Smooth muscle cell (in vitro differentiated cells): ENCODE results near the gene SHISA8. TPM values are rescaled to one million over a fixed set of nuclear protein-coding genes. Genes with fewer than 3 reads are reported as not detected.

Experiments
- DNase-seq: peaks from one replicate; lab custom pipeline; 2025; ENCODE audit not compliant: unreplicated experiment; lab: John Stamatoyannopoulos, UW
- H2AFZ ChIP-seq: fragments of 200-600 bp; sonication (generic); 2 replicates; pipeline ENCODE4 v1.6.0; 2016; ENCODE audit warnings: antibody characterized with exemption, low read depth, mild to moderate bottlenecking
- H3F3A ChIP-seq: fragments of 200-600 bp; sonication (generic); 2 replicates; pipeline ENCODE4 v1.6.0; 2017; ENCODE audit warnings: antibody characterized with exemption, low read depth
- H3K27ac ChIP-seq: fragments of 200-600 bp; sonication (generic); 2 replicates; pipeline ENCODE4 v1.5.1; 2016; ENCODE audit warnings: low read depth, mild to moderate bottlenecking
- H3K27me3 ChIP-seq: fragments of 200-600 bp; sonication (generic); 2 replicates; pipeline ENCODE4 v1.6.1; 2016; ENCODE audit warnings: low read depth, mild to moderate bottlenecking
- H3K36me3 ChIP-seq: fragments of 200-600 bp; sonication (generic); 2 replicates; pipeline ENCODE4 v1.5.1; 2016; ENCODE audit warnings: low read depth
- H3K4me1 ChIP-seq: fragments of 200-600 bp; sonication (generic); 2 replicates; pipeline ENCODE4 v1.5.1; 2016; ENCODE audit warnings: low read depth
- H3K4me2 ChIP-seq: fragments of 200-600 bp; sonication (generic); 2 replicates; pipeline ENCODE4 v1.6.0; 2016; ENCODE audit warnings: mild to moderate bottlenecking
- H3K4me3 ChIP-seq: fragments of 200-600 bp; sonication (generic); 2 replicates; pipeline ENCODE4 v1.5.1; 2016; ENCODE audit warnings: mild to moderate bottlenecking
- H3K79me2 ChIP-seq: fragments of 200-600 bp; sonication (generic); 2 replicates; pipeline ENCODE4 v1.6.0; 2016; ENCODE audit warnings: low read depth, mild to moderate bottlenecking
- H3K9ac ChIP-seq: fragments of 200-600 bp; sonication (generic); 2 replicates; pipeline ENCODE4 v1.6.0; 2016; ENCODE audit warnings: low read depth
- H3K9me3 ChIP-seq: fragments of 200-600 bp; sonication (generic); replicated peaks from 2 replicates; pipeline ENCODE4 v1.5.1; 2016; ENCODE audit warnings: low read depth
- H4K20me1 ChIP-seq: fragments of 200-600 bp; sonication (generic); 2 replicates; pipeline ENCODE4 v1.6.0; 2016; ENCODE audit warnings: low read depth
- CTCF ChIP-seq: fragments of 200-600 bp; sonication (generic); IDR thresholded peaks from 2 replicates; pipeline ENCODE4 v1.5.1; 2017; ENCODE audit warnings: borderline replicate concordance, mild to moderate bottlenecking, antibody characterized with exemption; ENCODE audit not compliant: insufficient read depth, poor library complexity, severe bottlenecking
- WGBS: methylation state at CpG from one replicate; pipeline ENCODE4 v1.1.7; 2016; ENCODE audit warnings: low lambda C conversion rate; 5-methylcytosine and 5-hydroxymethylcytosine counted together
- polyA plus RNA-seq: library from polyadenylated mRNA; unstranded; fragments of >200 nt; fragmentation: Nextera tagmentation; extraction: Ambion mirVana; gene quantifications from 2 replicates; pipeline ENCODE4 v1.2.1, GENCODE V29; 2016
- total RNA-seq: library from RNA; depleted of rRNA; stranded (reverse); fragments of >200 nt; gene quantifications from 2 replicates; pipeline ENCODE4 v1.2.3, GENCODE V29; 2014

The SHISA8 gene
- total and polyA plus RNA-seq, 2 experiments from 2014 or later = 0.11 TPM; not detected in 1

- Histone ChIP-seq H3K9ac (no peak overlapping the region), H3K36me3 (no peaks in the 10 kb centered on the region), H3K79me2 (no peaks in the 10 kb centered on the region), H2AFZ (no peak overlapping the region), H3F3A (no peaks in the 10 kb centered on the region), H3K9me3 (no peaks in the 10 kb centered on the region), H3K4me1 (peaks cover 8% of the 10 kb centered on the region), H3K4me3 (peak overlapping the region; percentile 56), H3K4me2 (peak overlapping the region; percentile 98), H3K27me3 (peaks cover 38% of the 10 kb centered on the region), H3K27ac (no peak overlapping the region), H4K20me1 (no peaks in the 10 kb centered on the region)
- DNase-seq = no peak
- 76% methylated on average over 16 of the region's 21 CpGs for WGBS
- TF ChIP-seq CTCF = no peak
Observed at GRCh38 chr22:41920271-41920976, 5.5 kb upstream of the SHISA8 start.

GRCh38 chr22:41919357-41920224, 4.7 kb upstream of the SHISA8 start:
- no peaks in the 10 kb centered on the region for H3K36me3 ChIP-seq
- H4K20me1 ChIP-seq = no peaks in the 10 kb centered on the region
- no peaks in the 10 kb centered on the region for H3K79me2 ChIP-seq
- H3K4me1 ChIP-seq = peaks cover 11% of the 10 kb centered on the region
- peak overlapping the region; percentile 56 for H3K4me3 ChIP-seq
- H3F3A ChIP-seq = no peaks in the 10 kb centered on the region
- no peak overlapping the region for H3K27ac ChIP-seq
- H3K4me2 ChIP-seq = peak overlapping the region; percentile 98
- WGBS = 4% methylated on average over 51 of the region's 62 CpGs
- peak overlapping the region; percentile 60 for H3K9ac ChIP-seq
- no peak for TF ChIP-seq CTCF
- DNase-seq = no peak
- peaks cover 40% of the 10 kb centered on the region for H3K27me3 ChIP-seq
- no peaks in the 10 kb centered on the region for H3K9me3 ChIP-seq
- H2AFZ ChIP-seq = peak overlapping the region; percentile 66

- DNase-seq = no peak
Observed at GRCh38 chr22:41917903-41918791, 3.3 kb upstream of the SHISA8 start.

More at GRCh38 chr22:41917903-41918791, 3.3 kb upstream of the SHISA8 start:
- no peaks in the 10 kb centered on the region for H3K9me3 ChIP-seq
- H2AFZ ChIP-seq = no peak overlapping the region
- no peaks in the 10 kb centered on the region for H4K20me1 ChIP-seq
- no peak overlapping the region for H3K4me3 ChIP-seq
- WGBS = 87% methylated on average over 21 of the region's 23 CpGs
- no peak overlapping the region for H3K27ac ChIP-seq
- H3K9ac ChIP-seq = no peak overlapping the region
- H3F3A ChIP-seq = no peaks in the 10 kb centered on the region
- no peak overlapping the region for H3K4me2 ChIP-seq
- H3K79me2 ChIP-seq = no peaks in the 10 kb centered on the region
- peaks cover 49% of the 10 kb centered on the region for H3K27me3 ChIP-seq
- no peak for TF ChIP-seq CTCF
- no peaks in the 10 kb centered on the region for H3K36me3 ChIP-seq
- peaks cover 11% of the 10 kb centered on the region for H3K4me1 ChIP-seq
